ENCODE measurements around the gene PRKCD.

PRKCD gene

DNA sequence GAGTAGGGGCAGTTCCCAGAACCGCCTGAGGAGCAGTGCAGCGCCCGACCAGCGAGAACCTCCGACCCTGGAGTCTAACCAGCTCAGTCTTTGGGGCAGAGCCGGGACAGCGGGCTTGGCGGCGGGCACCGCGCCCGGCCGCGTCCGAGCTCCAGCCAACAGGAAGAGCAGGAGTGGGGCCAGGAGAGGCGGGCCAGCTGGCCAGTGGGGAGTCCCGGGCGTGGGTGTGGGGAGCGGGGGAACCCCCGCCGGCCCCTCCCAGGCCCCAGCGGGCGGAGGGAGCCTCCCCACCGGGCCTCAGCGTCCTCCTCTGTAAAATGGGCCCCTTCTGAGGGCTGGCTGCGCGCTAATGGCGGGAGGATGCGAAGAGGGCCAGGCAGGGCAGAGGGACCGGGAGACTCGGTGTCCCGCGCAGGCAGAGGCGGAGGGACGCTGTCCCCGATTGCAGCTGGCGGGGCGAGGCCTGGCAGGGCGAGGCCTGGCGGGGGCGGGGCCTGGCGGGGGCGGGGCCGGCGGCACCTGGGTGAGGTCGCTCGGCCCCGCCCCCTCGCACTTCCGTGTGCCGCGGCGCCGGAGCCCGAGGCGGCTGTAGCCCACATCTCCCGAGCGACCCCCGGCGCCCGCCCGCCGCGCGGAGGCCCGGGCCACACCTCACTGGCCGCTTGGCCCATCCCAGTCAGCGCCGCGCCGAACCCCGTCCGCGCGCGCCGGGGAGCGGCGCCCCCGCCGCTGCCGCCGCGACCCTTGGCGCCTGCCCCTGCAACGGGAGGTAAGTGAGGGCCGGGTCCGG is at the start of gene PRKCD:
Gene PRKCD (plus strand): TSS at position 550 of the 790 bp plus-strand sequence. CDS start 17,214 bp downstream, outside the sequence.
- DNase-seq (ENCODE audit: low read depth), result peak; percentile 84
- TF ChIP-seq MYC (IDR thresholded peaks at IDR 0.05; ENCODE audit: low read depth, low read length), result no peak
- TF ChIP-seq, protein P1, sequence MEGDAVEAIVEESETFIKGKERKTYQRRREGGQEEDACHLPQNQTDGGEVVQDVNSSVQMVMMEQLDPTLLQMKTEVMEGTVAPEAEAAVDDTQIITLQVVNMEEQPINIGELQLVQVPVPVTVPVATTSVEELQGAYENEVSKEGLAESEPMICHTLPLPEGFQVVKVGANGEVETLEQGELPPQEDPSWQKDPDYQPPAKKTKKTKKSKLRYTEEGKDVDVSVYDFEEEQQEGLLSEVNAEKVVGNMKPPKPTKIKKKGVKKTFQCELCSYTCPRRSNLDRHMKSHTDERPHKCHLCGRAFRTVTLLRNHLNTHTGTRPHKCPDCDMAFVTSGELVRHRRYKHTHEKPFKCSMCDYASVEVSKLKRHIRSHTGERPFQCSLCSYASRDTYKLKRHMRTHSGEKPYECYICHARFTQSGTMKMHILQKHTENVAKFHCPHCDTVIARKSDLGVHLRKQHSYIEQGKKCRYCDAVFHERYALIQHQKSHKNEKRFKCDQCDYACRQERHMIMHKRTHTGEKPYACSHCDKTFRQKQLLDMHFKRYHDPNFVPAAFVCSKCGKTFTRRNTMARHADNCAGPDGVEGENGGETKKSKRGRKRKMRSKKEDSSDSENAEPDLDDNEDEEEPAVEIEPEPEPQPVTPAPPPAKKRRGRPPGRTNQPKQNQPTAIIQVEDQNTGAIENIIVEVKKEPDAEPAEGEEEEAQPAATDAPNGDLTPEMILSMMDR (IDR thresholded peaks at IDR 0.05; ENCODE audit: low read depth, low read length), result peak; percentile 23
- peak; percentile 46 for TF ChIP-seq POLR2A (IDR thresholded peaks at IDR 0.05; ENCODE audit: extremely low read depth, insufficient read length)
- peak within 1 kb of the TSS; percentile 97 for H3K4me3 ChIP-seq (ENCODE audit: low read depth, low read length)

DNA sequence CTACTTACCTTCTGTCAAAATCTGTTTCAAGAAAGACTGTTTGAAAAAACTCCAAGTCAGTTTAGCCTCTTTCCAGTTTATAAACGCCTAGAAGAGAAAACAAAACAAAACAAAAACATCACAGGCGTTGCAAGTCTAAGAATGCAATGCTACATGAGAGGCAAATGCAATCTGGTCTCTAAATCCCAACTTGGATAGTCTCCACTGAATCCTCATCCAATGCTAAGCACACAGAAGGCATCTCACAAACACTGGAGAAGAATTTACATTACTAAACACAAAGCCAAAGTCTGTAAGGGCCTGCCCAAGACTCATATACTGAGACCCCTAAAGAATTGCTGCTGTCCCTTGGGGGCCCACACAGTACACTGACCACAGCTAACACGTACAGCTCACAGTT is 49.2 kb upstream of the PRKCD start:
- TF ChIP-seq, protein P2, sequence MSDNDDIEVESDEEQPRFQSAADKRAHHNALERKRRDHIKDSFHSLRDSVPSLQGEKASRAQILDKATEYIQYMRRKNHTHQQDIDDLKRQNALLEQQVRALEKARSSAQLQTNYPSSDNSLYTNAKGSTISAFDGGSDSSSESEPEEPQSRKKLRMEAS (IDR thresholded peaks at IDR 0.05; ENCODE audit: low read depth, low read length), result no peak
- TF ChIP-seq, protein P1 (IDR thresholded peaks at IDR 0.05; ENCODE audit: low read depth, low read length), result no peak
- no peak for TF ChIP-seq POLR2A (IDR thresholded peaks at IDR 0.05; ENCODE audit: extremely low read depth, insufficient read length)
- no peak for TF ChIP-seq MYC (IDR thresholded peaks at IDR 0.05; ENCODE audit: low read depth, low read length)
- no peak for DNase-seq (ENCODE audit: low read depth)
- H3K4me3 ChIP-seq (ENCODE audit: low read depth, low read length), result no peak overlapping the region

DNA sequence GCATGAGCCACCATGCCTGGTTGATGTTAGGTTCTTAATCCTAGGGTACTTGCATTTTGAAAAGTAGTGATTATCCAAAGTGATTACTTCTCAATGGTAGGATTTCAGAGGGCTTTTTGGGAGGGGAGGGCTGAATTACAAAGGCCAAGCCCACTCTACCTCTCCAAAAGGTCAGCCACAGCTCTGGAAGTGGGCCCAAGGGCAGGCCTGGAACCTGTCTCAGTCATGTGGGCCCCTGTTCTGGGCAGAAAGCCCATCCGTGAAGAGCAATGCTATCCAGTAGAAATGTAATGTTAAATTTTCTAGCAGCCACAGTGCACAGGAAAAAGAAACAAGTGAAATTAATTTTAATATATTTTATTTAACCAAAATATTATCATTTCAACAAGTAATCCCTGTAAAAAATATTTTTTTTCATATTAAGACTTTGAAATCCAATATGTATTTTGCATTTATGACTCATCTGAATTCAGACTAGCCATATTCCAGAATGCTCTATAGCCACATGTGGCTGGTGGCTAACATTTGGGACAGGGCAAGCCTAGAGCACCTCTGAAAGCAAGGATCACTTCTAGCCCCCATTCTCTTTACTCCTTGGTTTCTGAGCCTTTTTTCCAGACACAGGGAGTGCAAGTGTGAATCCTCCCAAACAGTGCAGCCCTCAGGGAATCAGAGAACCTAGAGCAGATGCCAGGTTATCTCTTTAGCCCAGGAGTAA is 47.6 kb upstream of the PRKCD start:
- TF ChIP-seq MYC (IDR thresholded peaks at IDR 0.05; ENCODE audit: low read depth, low read length) (no peak), POLR2A (IDR thresholded peaks at IDR 0.05; ENCODE audit: extremely low read depth, insufficient read length) (no peak)
- TF ChIP-seq, protein P1 (IDR thresholded peaks at IDR 0.05; ENCODE audit: low read depth, low read length), result no peak
- TF ChIP-seq, protein P2 (IDR thresholded peaks at IDR 0.05; ENCODE audit: low read depth, low read length), result no peak
- DNase-seq (ENCODE audit: low read depth), result no peak
- H3K4me3 ChIP-seq (ENCODE audit: low read depth, low read length), result no peak overlapping the region

DNA sequence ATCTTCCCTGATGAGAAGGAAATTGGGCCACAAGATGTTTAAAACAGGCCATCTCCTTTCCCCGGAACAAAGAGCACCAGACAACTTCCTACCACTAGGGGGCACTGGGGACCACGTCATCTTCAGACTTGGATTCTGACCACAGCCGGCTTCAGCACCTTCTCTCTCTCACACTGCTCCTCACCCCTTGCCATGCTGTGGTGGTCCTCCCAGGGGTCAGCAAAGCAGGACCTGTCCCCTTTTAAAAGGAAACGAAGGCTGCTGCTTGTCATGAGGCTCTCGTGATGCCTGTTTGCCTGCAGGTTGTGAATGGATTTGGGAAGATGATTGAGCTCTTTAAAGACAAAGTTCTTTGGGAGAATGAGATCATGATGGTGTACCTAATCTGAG is 47.0 kb upstream of the PRKCD start:
- no peak overlapping the region for H3K4me3 ChIP-seq (ENCODE audit: low read depth, low read length)
- no peak for TF ChIP-seq MYC (IDR thresholded peaks at IDR 0.05; ENCODE audit: low read depth, low read length)
- TF ChIP-seq, protein P2 (IDR thresholded peaks at IDR 0.05; ENCODE audit: low read depth, low read length), result 0 out of 2 replicates have a peak, but pooled peaks have one; percentile 9
- TF ChIP-seq POLR2A (IDR thresholded peaks at IDR 0.05; ENCODE audit: extremely low read depth, insufficient read length), result no peak
- TF ChIP-seq, protein P1 (IDR thresholded peaks at IDR 0.05; ENCODE audit: low read depth, low read length), result peak; percentile 84
- peak; percentile 83 for DNase-seq (ENCODE audit: low read depth)

DNA sequence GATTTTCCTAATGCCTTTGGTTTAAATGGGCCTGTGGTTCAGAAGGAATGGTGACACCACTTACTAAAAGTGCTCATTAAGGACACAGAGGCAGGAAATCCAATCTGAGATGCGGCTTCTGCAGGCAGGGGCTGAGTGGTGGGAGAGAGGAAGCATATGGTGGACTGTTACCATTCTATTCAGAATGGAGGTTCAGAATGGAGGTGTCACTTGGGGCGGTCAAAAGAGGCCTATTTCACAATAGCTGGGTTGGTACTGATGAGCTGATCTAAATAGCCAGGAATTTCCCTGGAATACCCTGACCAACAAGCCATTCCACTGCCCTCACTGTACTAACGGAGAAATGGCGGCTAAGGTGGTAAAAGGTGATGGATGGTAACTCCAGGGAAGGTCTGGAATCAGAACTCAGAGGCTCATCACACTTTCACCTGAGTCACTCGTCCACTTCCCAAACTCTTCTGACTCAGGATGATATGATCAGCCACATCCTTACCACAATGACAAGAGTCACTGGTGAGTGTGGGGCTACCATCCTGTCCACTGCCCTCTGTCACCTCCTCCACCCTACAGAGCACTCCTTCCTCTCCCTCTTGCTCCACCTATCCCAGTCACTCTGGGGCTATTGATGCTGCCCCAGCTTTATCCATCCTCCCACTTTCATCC is 46.5 kb upstream of the PRKCD start:
- no peak overlapping the region for H3K4me3 ChIP-seq (ENCODE audit: low read depth, low read length)
- TF ChIP-seq POLR2A (IDR thresholded peaks at IDR 0.05; ENCODE audit: extremely low read depth, insufficient read length) (no peak), MYC (IDR thresholded peaks at IDR 0.05; ENCODE audit: low read depth, low read length) (no peak)
- TF ChIP-seq, protein P1 (IDR thresholded peaks at IDR 0.05; ENCODE audit: low read depth, low read length), result no peak
- TF ChIP-seq, protein P2 (IDR thresholded peaks at IDR 0.05; ENCODE audit: low read depth, low read length), result no peak
- peak; percentile 38 for DNase-seq (ENCODE audit: low read depth)

All from NB4 (cell line).